Measurements from ENCODE around the gene CAPN11.

GRCh38 chr6:44135173-44135758 lies 23.4 kb upstream of the CAPN11 start:
- no peak for TF ChIP-seq CTCF (conservative IDR thresholded peaks at IDR 0.05; ENCODE audit: low read length)
- no peak for TF ChIP-seq EZH2phosphoT487 (IDR thresholded peaks at IDR 0.05; ENCODE audit: borderline replicate concordance, low read depth, low read length)

Measured in OCI-LY7 (cell line).